IMR-90 (cell line): Measurements from ENCODE around the gene KHK.

Experiments
- CTCF ChIP-seq: conservative IDR thresholded peaks from 2 replicates; pipeline ENCODE4 v1.5.1; 2012; ENCODE audit warnings: mild to moderate bottlenecking, low read depth, low read length, improper control_type of control experiment
- ELK1 ChIP-seq: fragments of 150-350 bp; IDR thresholded peaks from 2 replicates; pipeline ENCODE4 v1.6.1; 2016; ENCODE audit warnings: low read depth, mild to moderate bottlenecking, low read length, moderate library complexity, borderline replicate concordance
- FOS ChIP-seq: fragments of 150-350 bp; IDR thresholded peaks from 2 replicates; pipeline ENCODE4 v1.6.1; 2016; ENCODE audit warnings: low read depth, low read length
- MAFK ChIP-seq: IDR thresholded peaks from 2 replicates; pipeline ENCODE4 v1.6.1; 2012; ENCODE audit warnings: low read depth, low read length, improper control_type of control experiment
- MXI1 ChIP-seq: IDR thresholded peaks from 2 replicates; pipeline ENCODE4 v1.6.1; 2012; ENCODE audit warnings: low read depth, mild to moderate bottlenecking, low read length, moderate library complexity, borderline replicate concordance
- NFE2L2 ChIP-seq: fragments of 150-350 bp; IDR thresholded peaks from 2 replicates; pipeline ENCODE4 v1.6.1; 2016; ENCODE audit warnings: low read depth, mild to moderate bottlenecking, low read length
- POLR2A ChIP-seq: IDR thresholded peaks from 2 replicates; pipeline ENCODE4 v1.6.1; 2012; ENCODE audit warnings: mild to moderate bottlenecking, low read depth, low read length
- RAD21 ChIP-seq: IDR thresholded peaks from 2 replicates; pipeline ENCODE4 v1.6.1; 2012; ENCODE audit warnings: low read length, improper control_type of control experiment
- RFX5 ChIP-seq: IDR thresholded peaks from 2 replicates; pipeline ENCODE4 v1.8.0; 2012; ENCODE audit warnings: low read depth, mild to moderate bottlenecking, low read length, moderate library complexity
- USF2 ChIP-seq: fragments of 150-350 bp; IDR thresholded peaks from 2 replicates; pipeline ENCODE4 v1.6.1; 2017; ENCODE audit warnings: mild to moderate bottlenecking, antibody characterized with exemption, low read length, low read depth

- TF ChIP-seq CTCF, result no peak
- TF ChIP-seq RAD21, result no peak
- TF ChIP-seq POLR2A, result no peak
- TF ChIP-seq ELK1, result no peak
- no peak for TF ChIP-seq FOS
- no peak for TF ChIP-seq RFX5
- TF ChIP-seq MXI1, result no peak
- TF ChIP-seq USF2, result no peak
- TF ChIP-seq NFE2L2, result no peak
- no peak for TF ChIP-seq MAFK
Measured at GRCh38 chr2:27149570-27150405, 63.2 kb downstream of the KHK start.
